K562 (cell line): ENCODE data around the gene GRIK5. TPM values are rescaled to one million over a fixed set of nuclear protein-coding genes. Genes with fewer than 3 reads are reported as not detected.
A peak's percentile ranks its signal among the peaks of the same experiment; 100 is the strongest.

Experiments used
- ARHGAP35 ChIP-seq: fragments of 450-650 bp; IDR thresholded peaks from 2 replicates; pipeline ENCODE4 v1.6.1; 2018; ENCODE audit not compliant: partially characterized antibody
- ETV1 ChIP-seq: fragments of 450-650 bp; conservative IDR thresholded peaks from 2 replicates; pipeline ENCODE4 v1.6.1; 2016; ENCODE audit warnings: missing genetic modification characterization, control low read depth, low read depth, missing compliant biosample characterization
- SMARCA5 ChIP-seq: fragments of 450-650 bp; IDR thresholded peaks from 2 replicates; pipeline ENCODE4 v1.6.1; 2016
- TOE1 ChIP-seq, 2 experiments: fragments of 450-650 bp in 1 of 2; sonication (generic) in 1 of 2; formaldehyde crosslinking in 1 of 2; IDR thresholded peaks; 2 replicates each; pipeline versions ENCODE4 v1.7.1 to v1.8.0; 2016 to 2022; ENCODE audit warnings: borderline replicate concordance in 2 of 2, mild to moderate bottlenecking in 2 of 2, antibody characterized with exemption in 1 of 2, inconsistent platforms in 1 of 2, low read depth in 1 of 2, missing genetic modification reagents in 1 of 2, moderate library complexity in 1 of 2
- TRIM24 ChIP-seq, 2 experiments: fragments of 450-650 bp; IDR thresholded peaks; 2 replicates each; pipeline ENCODE4 v1.6.1; 2016
- polyA plus RNA-seq, 8 experiments: library from polyadenylated mRNA; depleted of rRNA in 4 of 8; stranded (reverse) in 5 of 8; unstranded in 3 of 8; fragments of >200 nt; fragmentation: Nextera tagmentation in 2 of 8; fragmentation: Illumina TruSeq in 1 of 8; extraction: Ambion mirVana in 2 of 8; extraction: Trizol in 1 of 8; gene quantifications; 2 replicates each; pipeline versions ENCODE4 v1.2.1 to v1.2.3, GENCODE V29; 2011 to 2014; ENCODE audit warnings: inconsistent platforms in 1 of 8, missing spikeins in 1 of 8
- total RNA-seq, 7 experiments: library from RNA; depleted of rRNA in 6 of 7; stranded (reverse); fragments of >200 nt in 6 of 7; fragmentation: Illumina TruSeq in 2 of 7; extraction: Trizol in 2 of 7; gene quantifications; 2 replicates each; pipeline versions ENCODE4 v1.2.1 to v1.2.3, GENCODE V29; 2011 to 2021; ENCODE audit warnings: low replicate concordance in 1 of 7
- TF ChIP-seq, protein P1 (sequence below): fragments of 450-650 bp; IDR thresholded peaks from 2 replicates; pipeline ENCODE4 v1.6.1; 2018; ENCODE audit warnings: mild to moderate bottlenecking, low read depth; ENCODE audit not compliant: partially characterized antibody
- TF ChIP-seq, protein P2 (sequence below): fragments of 150-350 bp; IDR thresholded peaks from 2 replicates; pipeline ENCODE4 v1.6.1; 2014; ENCODE audit warnings: low read depth, mild to moderate bottlenecking, low read length, borderline replicate concordance
- TF ChIP-seq, protein P3 (sequence below): fragments of 450-650 bp; formaldehyde crosslinking; IDR thresholded peaks from 2 replicates; pipeline ENCODE4 v1.4.0; 2020; ENCODE audit warnings: mild to moderate bottlenecking, moderate library complexity
- TF ChIP-seq, protein P4 (sequence below): fragments of 450-650 bp; IDR thresholded peaks from 2 replicates; pipeline ENCODE4 v1.6.1; 2016; ENCODE audit warnings: mild to moderate bottlenecking, moderate library complexity

The GRIK5 gene
- total and polyA plus RNA-seq, 9 of the 15 experiments (the other 6 are each of a cell fraction or from before 2014, with no cell fraction given) = 0.04 to 0.55 (median 0.27) TPM; not detected in 2

DNA sequence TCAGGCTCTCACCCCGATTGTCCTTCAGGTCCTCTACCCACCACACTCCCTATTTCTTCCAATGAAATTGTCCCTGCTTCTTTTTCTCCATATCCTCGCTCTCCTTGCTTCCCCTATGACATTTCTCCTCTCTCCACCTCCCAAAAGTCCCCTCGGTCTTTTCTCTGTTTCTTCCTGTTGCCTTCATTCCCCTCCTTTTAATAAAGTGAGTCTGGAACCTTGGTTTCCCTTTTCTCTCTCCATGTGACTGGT is 5.3 kb upstream of the GRIK5 start (continued):
- TF ChIP-seq, protein P1, sequence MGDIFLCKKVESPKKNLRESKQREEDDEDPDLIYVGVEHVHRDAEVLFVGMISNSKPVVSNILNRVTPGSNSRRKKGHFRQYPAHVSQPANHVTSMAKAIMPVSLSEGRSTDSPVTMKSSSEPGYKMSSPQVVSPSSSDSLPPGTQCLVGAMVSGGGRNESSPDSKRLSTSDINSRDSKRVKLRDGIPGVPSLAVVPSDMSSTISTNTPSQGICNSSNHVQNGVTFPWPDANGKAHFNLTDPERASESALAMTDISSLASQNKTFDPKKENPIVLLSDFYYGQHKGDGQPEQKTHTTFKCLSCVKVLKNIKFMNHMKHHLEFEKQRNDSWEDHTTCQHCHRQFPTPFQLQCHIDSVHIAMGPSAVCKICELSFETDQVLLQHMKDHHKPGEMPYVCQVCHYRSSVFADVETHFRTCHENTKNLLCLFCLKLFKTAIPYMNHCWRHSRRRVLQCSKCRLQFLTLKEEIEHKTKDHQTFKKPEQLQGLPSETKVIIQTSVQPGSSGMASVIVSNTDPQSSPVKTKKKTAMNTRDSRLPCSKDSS = no peak
- TF ChIP-seq SMARCA5 = 0 out of 2 replicates have a peak, but pooled peaks have one; percentile 33
- TF ChIP-seq, protein P2, sequence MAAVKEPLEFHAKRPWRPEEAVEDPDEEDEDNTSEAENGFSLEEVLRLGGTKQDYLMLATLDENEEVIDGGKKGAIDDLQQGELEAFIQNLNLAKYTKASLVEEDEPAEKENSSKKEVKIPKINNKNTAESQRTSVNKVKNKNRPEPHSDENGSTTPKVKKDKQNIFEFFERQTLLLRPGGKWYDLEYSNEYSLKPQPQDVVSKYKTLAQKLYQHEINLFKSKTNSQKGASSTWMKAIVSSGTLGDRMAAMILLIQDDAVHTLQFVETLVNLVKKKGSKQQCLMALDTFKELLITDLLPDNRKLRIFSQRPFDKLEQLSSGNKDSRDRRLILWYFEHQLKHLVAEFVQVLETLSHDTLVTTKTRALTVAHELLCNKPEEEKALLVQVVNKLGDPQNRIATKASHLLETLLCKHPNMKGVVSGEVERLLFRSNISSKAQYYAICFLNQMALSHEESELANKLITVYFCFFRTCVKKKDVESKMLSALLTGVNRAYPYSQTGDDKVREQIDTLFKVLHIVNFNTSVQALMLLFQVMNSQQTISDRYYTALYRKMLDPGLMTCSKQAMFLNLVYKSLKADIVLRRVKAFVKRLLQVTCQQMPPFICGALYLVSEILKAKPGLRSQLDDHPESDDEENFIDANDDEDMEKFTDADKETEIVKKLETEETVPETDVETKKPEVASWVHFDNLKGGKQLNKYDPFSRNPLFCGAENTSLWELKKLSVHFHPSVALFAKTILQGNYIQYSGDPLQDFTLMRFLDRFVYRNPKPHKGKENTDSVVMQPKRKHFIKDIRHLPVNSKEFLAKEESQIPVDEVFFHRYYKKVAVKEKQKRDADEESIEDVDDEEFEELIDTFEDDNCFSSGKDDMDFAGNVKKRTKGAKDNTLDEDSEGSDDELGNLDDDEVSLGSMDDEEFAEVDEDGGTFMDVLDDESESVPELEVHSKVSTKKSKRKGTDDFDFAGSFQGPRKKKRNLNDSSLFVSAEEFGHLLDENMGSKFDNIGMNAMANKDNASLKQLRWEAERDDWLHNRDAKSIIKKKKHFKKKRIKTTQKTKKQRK = no peak
- peak; percentile 19 for TF ChIP-seq ARHGAP35
- 0 out of 4 replicates have a peak, but pooled peaks of 1 of the 2 experiments have one; percentile 30 for TF ChIP-seq TRIM24 (IDR thresholded peaks at IDR 0.05)
- TF ChIP-seq TOE1 (IDR thresholded peaks at IDR 0.05; ENCODE audit: borderline replicate concordance) = 0 out of 2 replicates have a peak, but pooled peaks have one; percentile 50
- no peak for TF ChIP-seq TOE1 (CRISPR knock-in tag; IDR thresholded peaks at IDR 0.05; ENCODE audit: borderline replicate concordance, low read depth)
- TF ChIP-seq, protein P3, sequence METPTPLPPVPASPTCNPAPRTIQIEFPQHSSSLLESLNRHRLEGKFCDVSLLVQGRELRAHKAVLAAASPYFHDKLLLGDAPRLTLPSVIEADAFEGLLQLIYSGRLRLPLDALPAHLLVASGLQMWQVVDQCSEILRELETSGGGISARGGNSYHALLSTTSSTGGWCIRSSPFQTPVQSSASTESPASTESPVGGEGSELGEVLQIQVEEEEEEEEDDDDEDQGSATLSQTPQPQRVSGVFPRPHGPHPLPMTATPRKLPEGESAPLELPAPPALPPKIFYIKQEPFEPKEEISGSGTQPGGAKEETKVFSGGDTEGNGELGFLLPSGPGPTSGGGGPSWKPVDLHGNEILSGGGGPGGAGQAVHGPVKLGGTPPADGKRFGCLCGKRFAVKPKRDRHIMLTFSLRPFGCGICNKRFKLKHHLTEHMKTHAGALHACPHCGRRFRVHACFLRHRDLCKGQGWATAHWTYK (CRISPR knock-in tag) = 0 out of 2 replicates have a peak, but pooled peaks have one; percentile 16
- peak; percentile 2; the same call in 1 of the 2 replicates for TF ChIP-seq ETV1 (tag)
- TF ChIP-seq, protein P4, sequence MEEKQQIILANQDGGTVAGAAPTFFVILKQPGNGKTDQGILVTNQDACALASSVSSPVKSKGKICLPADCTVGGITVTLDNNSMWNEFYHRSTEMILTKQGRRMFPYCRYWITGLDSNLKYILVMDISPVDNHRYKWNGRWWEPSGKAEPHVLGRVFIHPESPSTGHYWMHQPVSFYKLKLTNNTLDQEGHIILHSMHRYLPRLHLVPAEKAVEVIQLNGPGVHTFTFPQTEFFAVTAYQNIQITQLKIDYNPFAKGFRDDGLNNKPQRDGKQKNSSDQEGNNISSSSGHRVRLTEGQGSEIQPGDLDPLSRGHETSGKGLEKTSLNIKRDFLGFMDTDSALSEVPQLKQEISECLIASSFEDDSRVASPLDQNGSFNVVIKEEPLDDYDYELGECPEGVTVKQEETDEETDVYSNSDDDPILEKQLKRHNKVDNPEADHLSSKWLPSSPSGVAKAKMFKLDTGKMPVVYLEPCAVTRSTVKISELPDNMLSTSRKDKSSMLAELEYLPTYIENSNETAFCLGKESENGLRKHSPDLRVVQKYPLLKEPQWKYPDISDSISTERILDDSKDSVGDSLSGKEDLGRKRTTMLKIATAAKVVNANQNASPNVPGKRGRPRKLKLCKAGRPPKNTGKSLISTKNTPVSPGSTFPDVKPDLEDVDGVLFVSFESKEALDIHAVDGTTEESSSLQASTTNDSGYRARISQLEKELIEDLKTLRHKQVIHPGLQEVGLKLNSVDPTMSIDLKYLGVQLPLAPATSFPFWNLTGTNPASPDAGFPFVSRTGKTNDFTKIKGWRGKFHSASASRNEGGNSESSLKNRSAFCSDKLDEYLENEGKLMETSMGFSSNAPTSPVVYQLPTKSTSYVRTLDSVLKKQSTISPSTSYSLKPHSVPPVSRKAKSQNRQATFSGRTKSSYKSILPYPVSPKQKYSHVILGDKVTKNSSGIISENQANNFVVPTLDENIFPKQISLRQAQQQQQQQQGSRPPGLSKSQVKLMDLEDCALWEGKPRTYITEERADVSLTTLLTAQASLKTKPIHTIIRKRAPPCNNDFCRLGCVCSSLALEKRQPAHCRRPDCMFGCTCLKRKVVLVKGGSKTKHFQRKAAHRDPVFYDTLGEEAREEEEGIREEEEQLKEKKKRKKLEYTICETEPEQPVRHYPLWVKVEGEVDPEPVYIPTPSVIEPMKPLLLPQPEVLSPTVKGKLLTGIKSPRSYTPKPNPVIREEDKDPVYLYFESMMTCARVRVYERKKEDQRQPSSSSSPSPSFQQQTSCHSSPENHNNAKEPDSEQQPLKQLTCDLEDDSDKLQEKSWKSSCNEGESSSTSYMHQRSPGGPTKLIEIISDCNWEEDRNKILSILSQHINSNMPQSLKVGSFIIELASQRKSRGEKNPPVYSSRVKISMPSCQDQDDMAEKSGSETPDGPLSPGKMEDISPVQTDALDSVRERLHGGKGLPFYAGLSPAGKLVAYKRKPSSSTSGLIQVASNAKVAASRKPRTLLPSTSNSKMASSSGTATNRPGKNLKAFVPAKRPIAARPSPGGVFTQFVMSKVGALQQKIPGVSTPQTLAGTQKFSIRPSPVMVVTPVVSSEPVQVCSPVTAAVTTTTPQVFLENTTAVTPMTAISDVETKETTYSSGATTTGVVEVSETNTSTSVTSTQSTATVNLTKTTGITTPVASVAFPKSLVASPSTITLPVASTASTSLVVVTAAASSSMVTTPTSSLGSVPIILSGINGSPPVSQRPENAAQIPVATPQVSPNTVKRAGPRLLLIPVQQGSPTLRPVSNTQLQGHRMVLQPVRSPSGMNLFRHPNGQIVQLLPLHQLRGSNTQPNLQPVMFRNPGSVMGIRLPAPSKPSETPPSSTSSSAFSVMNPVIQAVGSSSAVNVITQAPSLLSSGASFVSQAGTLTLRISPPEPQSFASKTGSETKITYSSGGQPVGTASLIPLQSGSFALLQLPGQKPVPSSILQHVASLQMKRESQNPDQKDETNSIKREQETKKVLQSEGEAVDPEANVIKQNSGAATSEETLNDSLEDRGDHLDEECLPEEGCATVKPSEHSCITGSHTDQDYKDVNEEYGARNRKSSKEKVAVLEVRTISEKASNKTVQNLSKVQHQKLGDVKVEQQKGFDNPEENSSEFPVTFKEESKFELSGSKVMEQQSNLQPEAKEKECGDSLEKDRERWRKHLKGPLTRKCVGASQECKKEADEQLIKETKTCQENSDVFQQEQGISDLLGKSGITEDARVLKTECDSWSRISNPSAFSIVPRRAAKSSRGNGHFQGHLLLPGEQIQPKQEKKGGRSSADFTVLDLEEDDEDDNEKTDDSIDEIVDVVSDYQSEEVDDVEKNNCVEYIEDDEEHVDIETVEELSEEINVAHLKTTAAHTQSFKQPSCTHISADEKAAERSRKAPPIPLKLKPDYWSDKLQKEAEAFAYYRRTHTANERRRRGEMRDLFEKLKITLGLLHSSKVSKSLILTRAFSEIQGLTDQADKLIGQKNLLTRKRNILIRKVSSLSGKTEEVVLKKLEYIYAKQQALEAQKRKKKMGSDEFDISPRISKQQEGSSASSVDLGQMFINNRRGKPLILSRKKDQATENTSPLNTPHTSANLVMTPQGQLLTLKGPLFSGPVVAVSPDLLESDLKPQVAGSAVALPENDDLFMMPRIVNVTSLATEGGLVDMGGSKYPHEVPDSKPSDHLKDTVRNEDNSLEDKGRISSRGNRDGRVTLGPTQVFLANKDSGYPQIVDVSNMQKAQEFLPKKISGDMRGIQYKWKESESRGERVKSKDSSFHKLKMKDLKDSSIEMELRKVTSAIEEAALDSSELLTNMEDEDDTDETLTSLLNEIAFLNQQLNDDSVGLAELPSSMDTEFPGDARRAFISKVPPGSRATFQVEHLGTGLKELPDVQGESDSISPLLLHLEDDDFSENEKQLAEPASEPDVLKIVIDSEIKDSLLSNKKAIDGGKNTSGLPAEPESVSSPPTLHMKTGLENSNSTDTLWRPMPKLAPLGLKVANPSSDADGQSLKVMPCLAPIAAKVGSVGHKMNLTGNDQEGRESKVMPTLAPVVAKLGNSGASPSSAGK = peak; percentile 69
